AG04449 (cell line): ENCODE results near the gene DIP2B.

ENCODE experiments used
- CTCF ChIA-PET: fragments of 350-600 bp; formaldehyde crosslinking; extraction: SDS; loops from one replicate; lab custom pipeline; 2021; ENCODE audit warnings: antibody characterized with exemption; lab: Yijun Ruan, JAX
- POLR2A ChIA-PET: fragments of 400-600, 350-600 bp; formaldehyde crosslinking; extraction: SDS; loops from one replicate; lab custom pipeline; 2020; ENCODE audit warnings: antibody characterized with exemption, inconsistent platforms; lab: Yijun Ruan, JAX
- DNase-seq: peaks from one replicate; pipeline ENCODE4 v3.0.0-alpha.2; 2010; ENCODE audit warnings: low read depth, low spot score
- H3K4me3 ChIP-seq: 2 replicates; pipeline ENCODE4 v1.5.1; 2011; ENCODE audit warnings: low read depth, mild to moderate bottlenecking, control low read depth, low read length
- CTCF ChIP-seq: IDR thresholded peaks from one replicate; pipeline ENCODE4 v1.5.1; 2011; ENCODE audit warnings: mild to moderate bottlenecking, moderate library complexity, low read length, control low read depth, inconsistent platforms; ENCODE audit not compliant: insufficient read depth; ENCODE audit errors: missing control alignments

The DIP2B gene

DNA sequence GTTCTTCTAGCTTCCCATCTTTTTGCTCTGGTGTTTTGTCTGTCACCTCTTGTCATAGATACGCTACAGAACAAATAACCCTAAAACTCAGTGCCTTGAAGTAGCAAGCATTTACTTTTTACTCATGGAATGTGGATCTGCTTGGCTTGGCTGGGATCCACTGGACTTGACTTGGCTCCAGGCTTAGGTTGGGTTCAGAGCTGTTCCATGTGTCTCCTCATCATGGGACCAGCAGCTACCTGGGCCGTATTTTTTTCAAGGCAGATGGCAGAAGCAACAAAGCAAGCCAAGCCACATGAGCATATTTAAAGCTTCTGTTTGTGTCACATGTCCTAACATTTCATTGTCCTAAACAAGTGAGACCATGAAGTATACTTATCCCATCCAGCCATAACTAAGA, 210.4 kb downstream of the DIP2B start:
- CTCF ChIA-PET, result interaction anchor here (1.3 kb wide), 1 partner anchor 10 kb away, joined by 3 read pairs; no protein-coding TSS in a partner anchor
- no peak for DNase-seq
- H3K4me3 ChIP-seq, result no peak overlapping the region
- TF ChIP-seq CTCF, result no peak
- POLR2A ChIA-PET, result no interaction called here

DNA sequence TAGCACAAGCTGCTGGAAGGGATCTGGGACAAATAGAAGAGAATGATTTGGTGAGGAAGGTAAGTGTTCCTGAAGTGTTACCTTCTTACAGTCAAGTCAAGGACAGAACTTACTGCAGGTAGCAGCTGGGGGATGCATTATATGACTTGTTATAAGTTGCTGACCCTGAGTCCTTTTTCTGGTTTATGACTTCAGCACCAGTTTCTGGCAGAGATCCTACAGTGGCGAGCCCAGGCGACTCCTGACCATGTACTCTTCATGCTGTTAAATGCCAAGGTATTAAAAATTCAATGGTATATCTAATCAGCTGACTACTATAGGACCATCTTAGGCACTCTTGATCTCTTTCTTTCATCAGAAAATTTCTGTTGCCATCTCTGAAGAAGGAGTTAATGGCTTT, 214.0 kb downstream of the DIP2B start:
- POLR2A ChIA-PET, result no interaction called here
- DNase-seq, result no peak
- no peak overlapping the region for H3K4me3 ChIP-seq
- CTCF ChIA-PET, result no interaction called here
- no peak for TF ChIP-seq CTCF

DNA sequence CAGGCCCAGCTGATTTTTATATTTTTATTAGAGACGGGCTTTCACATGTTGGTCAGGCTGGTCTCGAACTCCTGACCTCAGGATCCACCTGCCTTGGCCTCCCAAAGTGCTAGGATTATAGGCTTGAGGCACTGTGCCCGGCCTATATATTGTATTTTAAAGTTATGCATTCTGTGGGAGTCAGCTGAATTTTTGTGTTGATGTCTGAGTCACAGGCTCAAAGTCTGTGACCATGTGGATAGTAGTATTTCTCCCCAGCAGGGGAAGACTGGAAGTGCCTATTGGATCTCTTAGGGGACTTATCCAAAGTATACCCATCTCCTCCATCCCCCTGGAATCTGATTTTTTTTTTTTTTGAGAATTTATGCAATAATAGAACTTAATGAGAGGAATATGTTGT, 215.3 kb downstream of the DIP2B start:
- ChIA-PET CTCF (interaction anchor here (0.9 to 3.4 kb wide), 6 partner anchors 11 to 216 kb away, joined by 3 to 22 read pairs (median 3); partner anchors contain the start of gene DIP2B), POLR2A (no interaction called here)
- no peak for DNase-seq
- no peak overlapping the region for H3K4me3 ChIP-seq
- TF ChIP-seq CTCF, result no peak

- H3K4me3 ChIP-seq, result no peak overlapping the region
- ChIA-PET POLR2A (no interaction called here), CTCF (interaction anchor here (0.9 to 3.4 kb wide), 6 partner anchors 10 to 216 kb away, joined by 3 to 22 read pairs (median 3); partner anchors contain the start of gene DIP2B)
- TF ChIP-seq CTCF, result no peak
- no peak for DNase-seq
Observed at GRCh38 chr12:50720501-50720900, 215.7 kb downstream of the DIP2B start.

GRCh38 chr12:50723865-50724264, 219.1 kb downstream of the DIP2B start:
- DNase-seq, result no peak
- POLR2A ChIA-PET, result no interaction called here
- CTCF ChIA-PET, result no interaction called here
- no peak for TF ChIP-seq CTCF
- H3K4me3 ChIP-seq, result no peak overlapping the region

DNA sequence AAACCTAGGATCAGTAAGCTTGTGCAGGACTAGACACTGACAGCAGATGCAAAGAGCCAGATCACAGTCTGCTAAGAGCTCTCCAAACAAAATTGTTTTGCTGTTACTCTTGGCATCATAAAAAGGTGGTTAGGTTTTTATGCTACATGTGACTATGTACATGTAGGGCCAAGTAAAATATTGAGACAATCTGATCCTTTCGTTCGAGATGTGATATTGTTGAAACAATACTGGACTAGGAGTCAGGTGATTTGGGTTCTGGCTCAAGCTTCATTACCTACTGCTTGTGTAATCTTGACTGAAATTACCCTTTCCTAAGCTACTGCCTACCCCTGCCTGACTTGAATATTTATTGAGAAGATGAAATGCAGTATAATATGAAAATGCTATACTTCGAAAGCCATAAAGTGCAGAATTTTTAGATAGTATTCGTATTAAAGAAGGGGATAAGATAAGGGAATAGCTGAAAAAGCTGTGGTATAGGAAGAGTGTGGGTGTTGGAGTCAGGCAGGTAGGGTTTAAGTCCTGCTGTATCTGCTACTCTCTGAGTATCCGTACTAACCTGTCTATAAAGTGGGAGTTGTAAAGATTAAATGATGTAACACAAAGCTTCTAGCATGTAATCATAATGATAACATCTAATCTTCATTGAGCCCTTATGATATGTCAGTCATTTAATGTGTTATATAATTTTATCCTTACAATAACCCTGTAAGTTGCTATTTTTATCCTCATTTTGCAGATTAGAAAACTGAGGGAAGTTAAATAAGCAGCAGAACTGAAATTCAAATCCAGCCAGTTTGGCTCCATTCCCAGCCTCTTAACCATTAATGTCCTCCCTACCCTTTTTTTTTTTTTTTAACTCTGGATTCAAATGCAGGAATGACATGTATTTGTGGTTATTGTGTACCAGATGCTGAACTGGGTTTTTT, 220.5 kb downstream of the DIP2B start:
- CTCF ChIA-PET, result interaction anchor here (0.9 to 1.3 kb wide), 4 partner anchors 10 to 221 kb away, joined by 3 to 5 read pairs (median 4); partner anchors contain the start of gene DIP2B
- no peak for DNase-seq
- no peak for TF ChIP-seq CTCF
- no peak overlapping the region for H3K4me3 ChIP-seq
- POLR2A ChIA-PET, result no interaction called here
